Measurements from ENCODE around the gene SIMC1.
"Not testable (repeated sequence)": the region's sequence is repeated elsewhere in the genome, so short reads cannot be mapped to it uniquely, and the experiment has no call there.

DNA sequence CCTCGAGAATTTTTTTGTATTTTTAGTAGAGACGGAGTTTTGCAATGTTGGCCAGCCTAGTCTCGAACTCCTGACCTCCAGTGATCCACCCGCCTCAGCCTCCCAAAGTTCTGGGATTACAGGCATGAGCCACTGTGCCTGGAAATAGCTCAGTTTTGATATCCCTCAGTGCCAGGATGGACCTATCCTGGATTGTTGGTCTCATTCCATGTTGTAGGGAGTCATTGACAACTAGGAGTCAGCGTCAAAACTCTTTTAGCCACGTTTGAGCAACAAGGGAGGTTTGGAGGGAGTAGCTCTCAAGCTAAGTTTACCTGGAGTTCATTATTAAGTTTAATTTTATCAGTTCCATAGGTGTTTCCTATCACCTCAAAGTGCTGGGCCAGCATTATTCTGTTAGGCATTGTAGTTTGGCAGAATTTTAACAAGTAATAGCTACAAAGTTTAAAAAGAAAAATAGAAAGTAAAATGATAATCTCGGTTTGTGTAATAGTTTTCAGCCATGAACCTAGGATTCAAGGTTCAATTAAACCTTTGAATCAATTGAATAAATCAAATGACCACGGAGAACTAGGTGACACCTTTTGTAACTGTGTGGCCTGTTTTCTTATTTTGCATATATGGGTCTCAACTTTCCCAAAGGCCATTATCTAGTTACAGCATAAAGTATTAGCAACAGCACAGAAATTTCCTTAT is 15.3 kb downstream of the SIMC1 start:
- TF ChIP-seq, protein P1, sequence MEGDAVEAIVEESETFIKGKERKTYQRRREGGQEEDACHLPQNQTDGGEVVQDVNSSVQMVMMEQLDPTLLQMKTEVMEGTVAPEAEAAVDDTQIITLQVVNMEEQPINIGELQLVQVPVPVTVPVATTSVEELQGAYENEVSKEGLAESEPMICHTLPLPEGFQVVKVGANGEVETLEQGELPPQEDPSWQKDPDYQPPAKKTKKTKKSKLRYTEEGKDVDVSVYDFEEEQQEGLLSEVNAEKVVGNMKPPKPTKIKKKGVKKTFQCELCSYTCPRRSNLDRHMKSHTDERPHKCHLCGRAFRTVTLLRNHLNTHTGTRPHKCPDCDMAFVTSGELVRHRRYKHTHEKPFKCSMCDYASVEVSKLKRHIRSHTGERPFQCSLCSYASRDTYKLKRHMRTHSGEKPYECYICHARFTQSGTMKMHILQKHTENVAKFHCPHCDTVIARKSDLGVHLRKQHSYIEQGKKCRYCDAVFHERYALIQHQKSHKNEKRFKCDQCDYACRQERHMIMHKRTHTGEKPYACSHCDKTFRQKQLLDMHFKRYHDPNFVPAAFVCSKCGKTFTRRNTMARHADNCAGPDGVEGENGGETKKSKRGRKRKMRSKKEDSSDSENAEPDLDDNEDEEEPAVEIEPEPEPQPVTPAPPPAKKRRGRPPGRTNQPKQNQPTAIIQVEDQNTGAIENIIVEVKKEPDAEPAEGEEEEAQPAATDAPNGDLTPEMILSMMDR (IDR thresholded peaks at IDR 0.05): not testable (repeated sequence)
- not testable (repeated sequence) for TF ChIP-seq POLR2A, POLR2AphosphoS5, EP300 (IDR thresholded peaks at IDR 0.05)

Data from stomach (tissue), 4 donors.